ENCODE results near the gene MRPL14. TPM values are rescaled to one million over a fixed set of nuclear protein-coding genes. Genes with fewer than 3 reads are reported as not detected.

The MRPL14 gene
- total and polyA plus RNA-seq, 9 of the 15 experiments (the other 6 are each of a cell fraction or from before 2014, with no cell fraction given): 126 to 424 (median 165) TPM

GRCh38 chr6:44151348-44152108, 24.3 kb upstream of the MRPL14 start (continued):
- TF ChIP-seq RBM14 (IDR thresholded peaks at IDR 0.05; ENCODE audit: borderline replicate concordance, insufficient read depth, low read depth, low read length): 0 out of 2 replicates have a peak, but pooled peaks have one; percentile 73
- no peak for TF ChIP-seq KDM5B (IDR thresholded peaks at IDR 0.05; ENCODE audit: insufficient replicate concordance, low read depth, low read length)
- TF ChIP-seq ZNF316 (IDR thresholded peaks at IDR 0.05): no peak
- no peak for TF ChIP-seq ZBED1 (IDR thresholded peaks at IDR 0.05)
- no peak for TF ChIP-seq ZNF197 (CRISPR knock-in tag; IDR thresholded peaks at IDR 0.05; ENCODE audit: low read depth)
- no peak for TF ChIP-seq PML (IDR thresholded peaks at IDR 0.05; ENCODE audit: low read length)
- no peak for TF ChIP-seq ZBTB12 (CRISPR knock-in tag; IDR thresholded peaks at IDR 0.05)
- TF ChIP-seq GMEB1 (CRISPR knock-in tag; IDR thresholded peaks at IDR 0.05): no peak
- TF ChIP-seq SMAD2 (IDR thresholded peaks at IDR 0.05; ENCODE audit: low read depth, low read length): no peak
- no peak for TF ChIP-seq FOSL1 (tag; conservative IDR thresholded peaks at IDR 0.05)
- no peak for TF ChIP-seq OTX1 (CRISPR knock-in tag; IDR thresholded peaks at IDR 0.05)
- no peak for TF ChIP-seq ZNF146 (CRISPR knock-in tag; IDR thresholded peaks at IDR 0.05; ENCODE audit: unreplicated experiment)
- TF ChIP-seq NBN (IDR thresholded peaks at IDR 0.05; ENCODE audit: low read depth): no peak
- TF ChIP-seq KDM2B (CRISPR knock-in tag; IDR thresholded peaks at IDR 0.05): 0 out of 2 replicates have a peak, but pooled peaks have one; percentile 61
- no peak for TF ChIP-seq NFATC3 (IDR thresholded peaks at IDR 0.05)
- TF ChIP-seq RFX5 (IDR thresholded peaks at IDR 0.05; ENCODE audit: low read depth, low read length): no peak
- TF ChIP-seq THRA (IDR thresholded peaks at IDR 0.05): no peak
- no peak for TF ChIP-seq NFE2 (IDR thresholded peaks at IDR 0.05; ENCODE audit: low read depth)
- no peak for TF ChIP-seq TSHZ1 (CRISPR knock-in tag; IDR thresholded peaks at IDR 0.05)
- no peak for TF ChIP-seq KLF10 (CRISPR knock-in tag; IDR thresholded peaks at IDR 0.05)
- no peak for TF ChIP-seq HDAC3 (IDR thresholded peaks at IDR 0.05; ENCODE audit: borderline replicate concordance, partially characterized antibody)
- no peak for TF ChIP-seq ATF1 (CRISPR knock-in tag; IDR thresholded peaks at IDR 0.05)
- peak; percentile 73 for TF ChIP-seq ATF1 (tag; IDR thresholded peaks at IDR 0.05)

Measured in K562 (cell line).